NCI-H128 (cell line): ENCODE data around the gene C14orf119.

Source experiments
- DNase-seq: peaks from one replicate; lab custom pipeline; 2025; ENCODE audit not compliant: unreplicated experiment; lab: John Stamatoyannopoulos, UW

Gene C14orf119

DNA sequence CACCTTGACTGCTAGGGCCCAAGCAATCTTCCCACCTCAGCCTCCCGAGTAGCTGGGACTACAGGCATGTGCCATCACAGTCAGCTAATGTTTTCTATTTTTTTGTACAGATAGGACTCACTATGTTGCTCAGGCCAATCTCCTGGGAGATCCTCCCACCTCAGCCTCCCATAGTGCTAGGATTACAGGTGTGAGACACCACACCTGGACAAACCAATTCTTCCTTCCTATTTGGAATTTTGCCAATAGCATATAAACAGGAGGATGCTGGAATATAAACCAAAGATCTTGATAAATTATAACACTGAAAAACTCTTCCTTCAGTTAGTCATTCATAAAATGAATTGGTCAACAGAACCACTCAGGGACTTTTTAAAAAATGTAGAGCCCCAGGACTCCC is 8.7 kb upstream of the C14orf119 start:
- DNase-seq = no peak

DNA sequence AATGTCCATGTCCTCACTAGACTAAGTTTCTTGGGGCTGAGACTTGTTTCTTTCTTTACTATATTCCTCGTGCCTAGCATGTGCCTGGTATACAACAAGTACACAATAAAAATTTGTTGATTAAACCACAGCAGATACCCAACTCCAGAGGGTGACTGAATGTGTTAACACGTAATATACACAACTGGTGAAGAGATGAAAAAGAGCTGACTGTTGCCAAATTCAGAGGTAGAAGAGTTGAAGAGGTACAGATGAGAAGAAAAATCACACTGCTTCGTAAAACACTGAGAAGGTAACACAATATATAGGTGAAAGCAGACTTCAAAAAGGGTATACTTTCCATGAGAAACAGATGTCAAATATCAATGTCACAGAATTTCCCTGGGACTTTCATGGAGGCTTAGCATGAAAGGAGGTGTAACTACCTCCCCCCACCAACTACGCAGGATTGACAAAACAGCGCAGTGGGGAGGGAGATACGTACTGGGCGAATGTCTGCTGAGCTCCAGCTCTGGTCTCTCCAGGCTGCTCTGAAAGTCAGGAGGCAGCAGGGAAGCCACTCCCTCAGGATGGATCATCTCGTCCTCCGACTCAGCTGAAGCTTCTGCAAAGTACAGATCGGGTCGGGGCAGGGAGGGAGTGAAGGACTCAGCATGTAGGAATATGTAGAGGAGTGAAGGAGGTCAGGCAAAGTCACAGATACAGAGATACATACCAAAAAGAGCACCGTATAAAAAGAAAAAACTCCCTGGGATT is 5.6 kb upstream of the C14orf119 start:
- no peak for DNase-seq

GRCh38 chr14:23090254-23090636 is 5.1 kb upstream of the C14orf119 start:
- no peak for DNase-seq

DNA sequence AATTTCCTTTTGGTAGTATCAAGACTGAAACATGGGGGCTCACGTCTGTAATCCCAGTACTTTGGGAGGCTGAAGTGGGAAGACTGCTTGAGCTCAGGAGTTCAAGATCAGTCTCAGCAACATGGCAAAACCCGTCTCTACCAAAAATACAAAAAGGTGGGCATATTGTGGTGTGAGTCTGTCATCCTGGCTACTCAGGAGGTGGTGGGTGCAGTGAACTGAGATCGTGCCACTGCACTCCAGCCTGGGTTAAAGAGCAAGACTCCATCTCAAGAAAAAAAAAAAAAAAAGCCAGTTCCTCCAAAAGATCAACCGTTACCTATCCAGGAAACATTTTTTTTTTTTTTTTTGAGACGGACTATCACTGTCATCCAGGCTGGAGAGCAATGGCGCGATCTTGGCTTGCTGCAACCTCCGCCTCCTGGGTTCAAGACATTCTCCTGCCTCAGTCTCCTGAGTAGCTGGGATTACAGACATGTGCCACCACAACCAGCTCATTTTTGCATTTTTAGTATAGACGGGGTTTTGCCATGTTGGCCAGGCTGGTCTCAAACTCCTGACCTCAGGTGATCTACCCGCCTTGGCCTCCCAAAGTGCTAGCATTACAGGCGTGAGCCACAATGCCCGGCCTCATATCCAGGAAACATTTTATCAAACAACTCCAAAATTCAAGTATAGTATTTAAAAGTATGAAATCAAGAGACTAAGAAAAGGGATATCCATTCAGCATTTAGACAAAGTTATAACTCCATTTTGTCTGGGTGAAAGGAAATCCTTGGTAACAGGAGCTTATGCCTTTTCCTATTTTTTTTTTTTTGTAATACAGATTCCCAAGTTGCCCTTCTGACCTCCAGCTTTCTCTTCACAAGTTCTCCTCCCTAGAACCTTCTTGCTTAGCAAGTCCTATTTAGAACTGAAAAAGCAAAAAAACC is 3.7 kb upstream of the C14orf119 start:
- no peak for DNase-seq

- DNase-seq = no peak
Observed at GRCh38 chr14:23093104-23093503, 2.2 kb upstream of the C14orf119 start.

DNA sequence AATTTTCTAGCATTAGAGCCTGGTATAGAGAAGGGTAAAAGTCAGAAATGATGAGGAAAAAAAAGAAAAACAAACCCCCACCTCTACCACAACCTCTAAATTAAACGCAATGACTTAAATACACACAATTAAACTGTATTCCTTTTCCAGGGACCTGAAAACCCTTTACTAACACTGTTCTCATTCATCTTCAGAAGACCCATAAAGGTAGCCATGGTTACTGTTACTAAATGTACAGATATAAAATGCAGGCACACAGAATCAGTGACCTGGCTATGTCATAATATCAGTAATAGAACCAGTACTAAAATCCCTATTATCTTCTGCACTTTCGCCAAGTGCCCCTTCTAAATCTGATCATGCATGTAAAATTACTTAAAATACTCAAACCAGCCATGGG is 1.8 kb upstream of the C14orf119 start:
- DNase-seq = no peak

- DNase-seq = no peak
Observed at GRCh38 chr14:23093991-23094665, 1.2 kb upstream of the C14orf119 start.

DNA sequence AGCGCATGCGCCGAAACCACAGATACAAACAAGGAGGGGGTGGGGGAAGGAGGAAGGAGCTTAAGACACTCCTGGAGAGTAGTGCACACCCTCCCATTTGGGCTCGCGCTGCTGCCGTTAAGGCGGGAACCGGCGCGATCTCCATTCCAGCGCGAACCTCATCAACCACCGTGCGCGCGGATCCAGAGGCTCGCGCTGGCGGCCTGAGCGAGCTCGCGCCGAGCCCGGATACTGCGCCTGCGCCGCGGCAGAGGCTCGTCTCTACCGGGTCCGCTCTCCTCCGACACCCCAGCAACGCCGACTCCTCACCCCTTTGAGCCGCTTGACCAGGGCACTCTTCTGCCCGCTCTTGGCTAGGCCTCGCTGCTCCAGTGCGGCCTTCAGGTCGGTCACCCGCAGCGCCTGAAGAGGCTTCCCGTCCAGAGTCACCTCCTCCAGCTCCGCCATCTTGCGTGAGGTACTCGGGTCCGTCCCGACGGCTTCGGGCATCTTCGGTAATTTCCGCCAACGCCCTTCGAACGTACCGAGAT is 574 bp upstream of the C14orf119 start, which contains the start of gene ACIN1:
Gene ACIN1 (minus strand): TSS at position 471 of the 530 bp plus-strand sequence. CDS start 24 bp downstream, at position 447.
- no peak for DNase-seq

DNA sequence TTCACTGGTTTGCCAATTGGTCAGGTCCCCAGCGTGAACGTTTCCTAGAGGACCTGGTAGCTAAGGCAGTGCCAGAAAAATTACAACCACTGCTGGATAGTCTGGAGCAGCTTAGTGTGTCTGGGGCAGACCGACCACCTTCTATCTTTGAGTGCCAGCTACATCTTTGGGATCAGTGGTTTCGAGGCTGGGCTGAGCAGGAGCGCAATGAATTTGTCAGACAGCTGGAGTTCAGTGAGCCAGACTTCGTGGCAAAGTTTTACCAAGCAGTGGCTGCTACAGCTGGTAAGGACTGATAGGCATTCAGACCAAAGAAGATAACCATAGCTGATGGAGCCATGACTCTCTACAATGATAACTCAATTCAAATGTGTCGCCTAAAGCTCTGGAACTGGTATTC is 2.5 kb downstream of the C14orf119 start:
- no peak for DNase-seq

DNA sequence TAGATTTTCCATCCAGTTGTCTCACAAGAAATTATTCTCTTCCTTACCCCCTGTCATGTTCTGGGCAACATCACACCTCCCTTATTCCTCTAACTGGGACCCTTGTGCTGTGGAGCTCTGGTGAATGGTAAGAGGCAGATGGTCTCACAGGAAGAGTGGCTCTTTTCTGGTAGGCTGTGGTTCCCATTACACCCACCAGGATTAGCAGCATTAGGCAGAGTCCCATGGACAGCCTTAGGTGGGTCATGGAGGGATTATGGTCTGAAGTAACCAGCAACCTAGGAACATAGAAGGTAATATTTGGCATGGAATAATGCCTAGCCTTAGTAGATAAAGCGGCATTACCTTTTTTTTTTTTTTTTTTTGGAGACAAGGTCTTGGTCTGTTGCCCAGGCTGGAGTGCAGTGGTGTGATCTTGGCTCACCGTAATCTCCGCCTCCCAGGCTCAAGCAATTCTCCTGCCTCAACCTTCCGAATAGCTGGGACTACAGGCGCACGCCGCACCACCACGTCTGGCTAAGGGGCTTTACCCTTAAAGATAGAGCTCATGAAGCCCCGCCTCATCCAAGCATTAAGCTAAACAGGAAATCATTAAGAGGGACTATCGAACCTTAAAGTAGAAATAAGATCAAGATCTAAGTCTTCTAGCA is 4.0 kb downstream of the C14orf119 start:
- DNase-seq = no peak

GRCh38 chr14:23101213-23101970 is 6.1 kb downstream of the C14orf119 start:
- no peak for DNase-seq

DNA sequence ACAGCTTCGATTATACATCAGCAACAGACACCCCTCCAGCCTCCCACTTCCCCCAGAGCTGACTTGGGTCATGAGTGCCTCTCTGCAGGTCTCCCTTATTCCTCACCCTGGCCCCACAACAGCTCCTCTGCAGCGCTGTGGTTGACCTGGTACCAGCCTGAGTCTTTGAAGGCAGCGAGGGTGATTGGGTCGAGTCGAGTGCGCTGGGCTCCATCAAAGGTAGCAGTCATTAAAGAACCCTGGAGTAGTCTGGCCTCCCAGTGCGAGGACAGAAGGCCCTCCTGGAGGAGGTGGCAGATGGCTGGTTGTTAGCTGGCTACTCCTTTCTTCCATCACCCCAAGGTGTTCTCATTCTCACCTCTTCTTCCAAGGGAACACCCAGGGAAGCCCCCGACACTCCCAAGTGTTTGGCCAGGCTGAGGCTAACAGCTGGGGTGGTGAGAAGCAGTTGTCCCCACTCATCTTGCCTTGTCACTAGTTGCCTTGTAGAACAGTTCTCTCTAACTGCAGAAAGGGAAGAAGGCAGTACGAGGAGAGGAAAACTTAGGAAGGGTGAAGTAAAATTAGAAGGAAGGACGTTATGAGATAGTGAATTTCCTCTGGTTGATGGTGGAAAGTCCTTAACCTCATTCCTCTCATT is 6.8 kb downstream of the C14orf119 start:
- DNase-seq = no peak

GRCh38 chr14:23102801-23103200 is 7.5 kb downstream of the C14orf119 start:
- no peak for DNase-seq

DNA sequence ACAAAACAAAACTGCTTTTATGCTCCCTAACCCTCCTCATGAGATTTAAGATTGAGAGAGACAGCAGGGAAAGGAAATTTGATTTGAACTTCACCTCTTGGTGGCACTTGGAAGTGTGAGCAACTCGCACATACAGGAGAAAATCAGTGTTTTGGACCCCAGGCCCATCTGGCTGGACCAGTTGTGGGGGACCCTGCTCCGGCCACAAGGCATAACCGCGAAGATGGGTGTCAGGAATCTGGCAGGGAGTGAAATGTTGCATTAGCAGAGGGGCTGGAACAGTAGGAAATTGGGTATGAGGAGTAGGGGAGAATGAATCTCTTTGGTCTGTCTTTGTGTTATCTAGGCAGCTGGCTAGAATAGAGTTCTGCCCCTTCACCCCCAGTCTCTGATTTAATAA is 8.3 kb downstream of the C14orf119 start:
- DNase-seq = no peak

GRCh38 chr14:23104070-23104590 is 8.8 kb downstream of the C14orf119 start:
- no peak for DNase-seq

DNA sequence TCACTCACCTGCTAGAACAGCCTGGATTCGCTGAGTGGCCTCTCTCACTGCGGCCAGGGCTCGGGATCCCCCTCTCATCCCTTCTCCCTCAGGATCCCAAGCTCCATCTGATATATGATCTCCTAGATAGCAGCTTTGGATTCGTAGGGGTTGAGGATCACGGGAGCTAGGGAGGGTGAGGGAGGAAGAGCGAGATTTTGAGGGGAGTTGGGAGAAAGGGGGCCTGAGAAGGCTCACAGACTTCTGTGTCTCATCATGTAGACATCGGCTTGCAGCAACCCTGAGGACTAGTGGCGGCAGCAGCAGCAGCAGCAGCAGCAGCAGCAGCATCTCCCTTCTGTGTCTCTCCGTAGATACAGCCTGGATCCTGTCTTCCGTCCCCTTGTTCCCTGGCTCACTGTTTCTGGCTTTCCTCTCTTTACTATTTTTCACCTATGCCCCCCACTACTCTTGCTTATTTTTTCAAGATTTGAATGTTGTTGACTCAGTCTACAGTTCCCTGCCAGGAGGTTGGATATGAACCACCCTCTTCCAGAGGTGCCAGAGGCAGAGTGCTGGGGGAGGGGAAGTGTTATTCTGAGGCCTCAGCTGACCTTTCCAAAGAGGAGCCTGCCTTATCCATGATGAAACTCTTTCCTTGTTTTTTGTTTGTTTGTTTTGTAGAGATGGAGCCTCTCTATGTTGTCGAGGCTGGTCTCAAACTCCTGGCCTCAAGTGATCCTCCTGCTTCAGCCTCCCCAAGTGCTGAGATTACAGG is 9.5 kb downstream of the C14orf119 start, which contains the start of gene CIROP:
Gene CIROP (minus strand): TSS at position 399 of the 757 bp plus-strand sequence. CDS start 69 bp downstream, at position 330.
- DNase-seq = no peak

GRCh38 chr14:23105348-23105824 is 10.1 kb downstream of the C14orf119 start:
- no peak for DNase-seq

- DNase-seq = no peak
Observed at GRCh38 chr14:23106747-23107045, 11.4 kb downstream of the C14orf119 start.
